ENCODE results near the gene DHRS4. TPM values are rescaled to one million over a fixed set of nuclear protein-coding genes. Genes with fewer than 3 reads are reported as not detected.

Gene DHRS4
- total RNA-seq, 1 donor from 2014 or later = 36.4 TPM

GRCh38 chr14:23930742-23931141 is 22.8 kb upstream of the DHRS4 start:
- no peak for DNase-seq (ENCODE audit: low read depth)
- no peak for TF ChIP-seq CTCF (IDR thresholded peaks at IDR 0.05; ENCODE audit: insufficient read depth, low read length, poor library complexity, severe bottlenecking)
- H3K4me3 ChIP-seq (ENCODE audit: low read depth, low read length) = no peak overlapping the region
- H3K27me3 ChIP-seq (ENCODE audit: control insufficient read depth, insufficient read depth, low read length) = peaks cover 5% of the 10 kb centered on the region
- H3K36me3 ChIP-seq (ENCODE audit: control insufficient read depth, insufficient read depth, low read length) = no peaks in the 10 kb centered on the region

GRCh38 chr14:23931721-23932289 is 21.8 kb upstream of the DHRS4 start:
- no peak for TF ChIP-seq CTCF (IDR thresholded peaks at IDR 0.05; ENCODE audit: insufficient read depth, low read length, poor library complexity, severe bottlenecking)
- no peak overlapping the region for H3K4me3 ChIP-seq (ENCODE audit: low read depth, low read length)
- peaks cover 5% of the 10 kb centered on the region for H3K27me3 ChIP-seq (ENCODE audit: control insufficient read depth, insufficient read depth, low read length)
- DNase-seq (ENCODE audit: low read depth) = no peak
- H3K36me3 ChIP-seq (ENCODE audit: control insufficient read depth, insufficient read depth, low read length) = no peaks in the 10 kb centered on the region

- no peak for DNase-seq (ENCODE audit: low read depth)
- peaks cover 5% of the 10 kb centered on the region for H3K27me3 ChIP-seq (ENCODE audit: control insufficient read depth, insufficient read depth, low read length)
- TF ChIP-seq CTCF (IDR thresholded peaks at IDR 0.05; ENCODE audit: insufficient read depth, low read length, poor library complexity, severe bottlenecking) = no peak
- no peaks in the 10 kb centered on the region for H3K36me3 ChIP-seq (ENCODE audit: control insufficient read depth, insufficient read depth, low read length)
- H3K4me3 ChIP-seq (ENCODE audit: low read depth, low read length) = no peak overlapping the region
These were observed 20.9 kb upstream of the DHRS4 start for GRCh38 chr14:23932639-23933038.

GRCh38 chr14:23933108-23933741 is 20.3 kb upstream of the DHRS4 start:
- H3K36me3 ChIP-seq (ENCODE audit: control insufficient read depth, insufficient read depth, low read length) = no peaks in the 10 kb centered on the region
- TF ChIP-seq CTCF (IDR thresholded peaks at IDR 0.05; ENCODE audit: insufficient read depth, low read length, poor library complexity, severe bottlenecking) = no peak
- H3K4me3 ChIP-seq (ENCODE audit: low read depth, low read length) = no peak overlapping the region
- peaks cover 5% of the 10 kb centered on the region for H3K27me3 ChIP-seq (ENCODE audit: control insufficient read depth, insufficient read depth, low read length)
- DNase-seq (ENCODE audit: low read depth) = no peak

- DNase-seq (ENCODE audit: low read depth) = no peak
- Histone ChIP-seq H3K36me3 (ENCODE audit: control insufficient read depth, insufficient read depth, low read length) (no peaks in the 10 kb centered on the region), H3K27me3 (ENCODE audit: control insufficient read depth, insufficient read depth, low read length) (peaks cover 5% of the 10 kb centered on the region), H3K4me3 (ENCODE audit: low read depth, low read length) (no peak overlapping the region)
- no peak for TF ChIP-seq CTCF (IDR thresholded peaks at IDR 0.05; ENCODE audit: insufficient read depth, low read length, poor library complexity, severe bottlenecking)
These were observed 19.8 kb upstream of the DHRS4 start for GRCh38 chr14:23933742-23934128.

- Histone ChIP-seq H3K36me3 (ENCODE audit: control insufficient read depth, insufficient read depth, low read length) (no peaks in the 10 kb centered on the region), H3K27me3 (ENCODE audit: control insufficient read depth, insufficient read depth, low read length) (peaks cover 5% of the 10 kb centered on the region)
- TF ChIP-seq CTCF (IDR thresholded peaks at IDR 0.05; ENCODE audit: insufficient read depth, low read length, poor library complexity, severe bottlenecking) = no peak
These were observed 18.4 kb upstream of the DHRS4 start for GRCh38 chr14:23935158-23935557.

More at GRCh38 chr14:23935158-23935557, 18.4 kb upstream of the DHRS4 start:
- no peak for DNase-seq (ENCODE audit: low read depth)
- H3K4me3 ChIP-seq (ENCODE audit: low read depth, low read length) = no peak overlapping the region

All from kidney epithelial cell (primary cell).